Fibroblast of pulmonary artery (primary cell): ENCODE results near the gene SDK1.

ENCODE experiments used
- DNase-seq: peaks from one replicate; pipeline ENCODE4 v3.0.0-alpha.2; 2010; ENCODE audit warnings: low read depth
- H3K4me3 ChIP-seq: replicated peaks from 2 replicates; pipeline ENCODE4 v1.5.1; 2011; ENCODE audit warnings: low read depth, mild to moderate bottlenecking, control low read depth, low read length, moderate library complexity
- CTCF ChIP-seq: IDR thresholded peaks from 2 replicates; pipeline ENCODE4 v1.5.1; 2011; ENCODE audit warnings: mild to moderate bottlenecking, control low read depth, low read length, inconsistent platforms; ENCODE audit errors: missing control alignments

Gene SDK1

GRCh38 chr7:3710531-3710930 is 409.5 kb downstream of the SDK1 start:
- H3K4me3 ChIP-seq = no peak overlapping the region
- TF ChIP-seq CTCF = no peak
- no peak for DNase-seq

GRCh38 chr7:3712841-3713240 is 411.8 kb downstream of the SDK1 start:
- no peak for DNase-seq
- no peak for TF ChIP-seq CTCF
- H3K4me3 ChIP-seq = no peak overlapping the region

GRCh38 chr7:3721422-3721821 is 420.4 kb downstream of the SDK1 start:
- H3K4me3 ChIP-seq = no peak overlapping the region
- no peak for DNase-seq
- no peak for TF ChIP-seq CTCF

GRCh38 chr7:3722396-3722922 is 421.4 kb downstream of the SDK1 start:
- no peak overlapping the region for H3K4me3 ChIP-seq
- DNase-seq = peak; percentile 20
- peak; percentile 25 for TF ChIP-seq CTCF

GRCh38 chr7:3725155-3726059 is 424.4 kb downstream of the SDK1 start:
- DNase-seq = peak; percentile 50
- no peak for TF ChIP-seq CTCF
- no peak overlapping the region for H3K4me3 ChIP-seq

GRCh38 chr7:3730276-3730675 is 429.2 kb downstream of the SDK1 start:
- no peak overlapping the region for H3K4me3 ChIP-seq
- peak; percentile 25 for DNase-seq
- no peak for TF ChIP-seq CTCF

GRCh38 chr7:3732395-3733005 is 431.4 kb downstream of the SDK1 start:
- TF ChIP-seq CTCF = no peak
- no peak for DNase-seq
- no peak overlapping the region for H3K4me3 ChIP-seq
